ENCODE data around the gene GOLGA6A.
"Not testable (repeated sequence)": the region's sequence is repeated elsewhere in the genome, so short reads cannot be mapped to it uniquely, and the experiment has no call there.

GOLGA6A gene

DNA sequence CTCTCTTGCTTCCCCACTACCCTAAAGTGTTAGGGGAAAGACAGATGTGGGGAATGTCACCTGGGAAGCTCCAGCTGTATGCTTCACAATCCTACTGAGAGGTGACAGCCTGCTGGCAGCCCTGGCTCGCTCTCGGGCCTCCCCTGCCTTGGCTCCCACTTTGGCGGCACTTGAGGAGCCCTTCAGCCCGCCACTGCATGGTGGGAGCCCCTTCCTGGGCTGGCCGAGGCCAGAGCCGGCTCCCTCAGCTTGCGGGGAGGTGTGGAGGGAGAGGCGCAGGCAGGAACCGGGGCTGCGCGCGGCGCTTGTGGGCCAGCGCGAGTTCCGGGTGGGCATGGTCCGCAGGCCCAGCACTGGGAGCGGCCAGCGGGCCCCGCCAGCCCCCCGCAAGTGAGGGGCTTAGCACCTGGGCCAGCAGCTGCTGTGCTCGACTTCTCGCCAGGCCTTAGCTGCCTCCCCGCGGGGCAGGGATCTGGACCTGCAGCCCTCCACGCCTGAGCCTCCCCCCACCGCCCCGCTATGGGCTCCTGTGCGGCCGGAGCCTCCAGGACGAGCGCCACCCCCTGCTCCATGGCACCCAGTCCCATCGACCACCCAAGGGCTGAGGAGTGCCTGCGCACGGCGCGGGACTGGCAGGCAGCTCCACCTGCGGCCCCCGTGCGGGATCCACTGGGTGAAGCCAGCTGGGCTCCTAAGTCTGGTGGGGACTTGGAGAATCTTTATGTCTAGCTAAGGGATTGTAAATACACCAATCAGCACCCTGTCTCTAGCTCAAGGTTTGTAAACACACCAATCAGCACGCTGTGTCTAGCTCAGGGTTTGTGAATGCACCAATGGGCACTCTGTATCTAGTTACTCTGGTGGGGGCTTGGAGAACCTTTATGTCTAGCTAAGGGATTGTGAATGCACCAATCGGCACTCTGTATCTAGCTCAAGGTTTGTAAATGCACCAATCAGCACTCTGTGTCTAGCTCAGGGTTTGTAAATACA is 29.8 kb downstream of the GOLGA6A start:
- DNase-seq (ENCODE audit: low read depth): not testable (repeated sequence)

DNA sequence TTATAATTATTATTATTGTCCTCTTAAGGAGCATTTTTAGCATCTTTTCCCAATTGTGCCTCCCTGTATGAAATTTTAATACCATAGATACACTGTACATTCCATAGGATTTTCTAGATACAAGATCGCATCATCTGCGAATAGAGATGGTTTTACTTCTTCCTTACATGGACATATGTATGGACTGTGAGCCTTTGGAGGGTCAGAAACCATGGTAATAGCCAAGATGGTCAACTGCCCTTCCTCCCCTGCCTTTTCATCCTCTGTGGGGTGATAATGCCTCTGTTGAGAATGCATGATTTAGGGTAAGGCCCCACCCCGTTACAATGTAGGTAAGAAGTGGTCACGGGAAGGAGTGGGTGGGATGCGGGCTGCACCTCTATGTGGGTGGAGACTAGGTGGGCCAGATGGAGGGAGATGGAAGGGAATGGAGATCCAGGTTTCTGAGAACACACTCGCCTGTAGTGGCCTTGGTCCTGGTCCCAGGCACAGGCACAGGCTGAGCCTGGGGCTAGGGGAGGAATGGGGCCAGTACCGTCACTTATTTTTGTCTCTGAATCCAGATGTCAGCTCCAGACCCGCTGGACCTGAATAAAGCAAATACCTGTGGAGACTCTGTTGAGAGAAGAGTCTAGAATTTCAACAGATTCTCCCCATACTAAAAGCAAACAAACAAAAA is 31.7 kb downstream of the GOLGA6A start:
- DNase-seq (ENCODE audit: low read depth): no peak

DNA sequence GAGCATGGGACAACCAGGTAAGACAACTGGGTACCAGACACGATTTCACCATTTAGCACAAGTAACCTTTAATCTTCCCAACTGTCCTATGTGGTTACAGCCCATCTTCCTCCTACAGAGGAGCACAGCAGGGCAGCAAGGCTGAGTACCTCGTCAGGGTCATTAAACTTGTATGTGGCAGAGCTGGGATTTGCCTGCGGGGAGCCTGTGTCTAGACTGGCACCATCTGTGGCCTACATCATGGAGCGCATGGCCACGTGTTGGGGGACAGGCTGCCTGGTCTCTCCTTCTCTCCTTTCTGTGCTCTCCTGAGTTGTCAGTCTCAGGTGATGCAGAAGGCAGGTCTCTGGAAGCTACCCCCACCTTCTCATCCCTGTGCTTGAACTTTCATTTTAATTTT is 32.2 kb downstream of the GOLGA6A start:
- DNase-seq (ENCODE audit: low read depth): no peak

DNA sequence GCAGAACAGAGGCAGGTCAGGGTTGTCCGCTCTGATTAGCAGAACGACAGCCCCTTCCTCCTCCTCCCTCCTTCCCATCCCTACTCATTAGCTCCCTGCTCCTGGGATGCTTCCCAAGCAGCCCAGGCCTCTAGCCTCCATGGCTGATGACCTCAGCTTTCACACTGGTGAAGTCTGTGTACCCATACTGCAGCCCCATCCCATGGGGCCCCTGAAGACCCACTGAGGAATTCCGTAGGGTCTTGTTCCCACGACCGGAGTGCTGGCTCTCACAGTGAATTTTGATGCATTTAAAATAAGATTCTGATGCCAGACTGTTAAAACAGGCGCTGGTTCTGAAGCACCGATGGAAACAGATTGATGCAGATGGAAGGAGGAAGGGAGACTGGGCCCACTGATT is 36.1 kb downstream of the GOLGA6A start:
- DNase-seq (ENCODE audit: low read depth): no peak

DNA sequence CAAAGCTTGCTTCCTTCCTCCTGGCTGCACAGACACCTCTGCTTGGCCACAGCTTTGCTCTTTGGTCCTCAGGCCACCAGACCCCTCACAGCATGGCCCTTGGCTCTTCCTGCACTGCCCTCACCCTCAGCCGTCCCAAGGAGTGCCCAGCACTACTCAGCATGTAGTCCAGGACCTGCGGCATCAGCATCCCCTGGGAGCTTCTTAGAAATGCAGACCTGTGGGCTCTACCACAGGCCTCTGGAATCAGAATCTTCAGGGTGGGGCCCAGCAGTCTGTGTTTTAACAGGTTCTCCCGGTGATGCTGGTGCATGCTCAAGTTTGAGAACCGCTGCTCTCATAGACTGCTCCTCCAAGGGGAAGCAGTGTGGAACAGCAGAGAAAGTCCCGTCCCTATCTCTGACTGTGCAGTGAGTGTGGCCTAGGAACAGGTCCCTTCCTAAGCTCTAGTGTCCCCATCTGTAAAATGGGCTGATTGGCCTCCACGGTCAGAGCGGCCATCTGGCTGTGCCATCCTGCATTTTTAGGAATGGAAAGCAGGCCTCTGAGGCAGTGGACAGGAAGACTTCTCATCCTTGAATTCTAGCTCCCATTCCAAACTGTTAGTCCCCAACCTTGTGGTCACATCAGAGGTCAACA is 36.6 kb downstream of the GOLGA6A start:
- DNase-seq (ENCODE audit: low read depth): no peak

DNA sequence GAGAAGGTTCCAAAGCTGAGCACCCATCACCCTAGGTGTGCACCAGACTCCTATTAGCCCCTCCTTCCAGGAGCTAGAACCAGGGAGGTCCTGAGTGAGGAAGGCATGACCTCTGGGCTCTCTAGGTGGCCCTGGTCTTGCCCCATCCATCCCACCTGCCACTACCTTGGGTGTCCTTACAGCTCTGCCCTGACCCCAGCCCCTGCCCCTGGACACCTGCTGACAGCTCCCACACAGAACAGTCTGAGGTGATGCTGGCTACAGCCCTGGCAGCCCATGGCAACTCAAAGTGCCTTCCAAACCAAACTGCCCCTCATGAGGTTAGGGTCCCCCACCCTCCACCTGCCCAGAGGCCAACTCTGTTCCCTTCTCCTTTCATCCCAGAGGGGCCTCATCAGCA is 37.2 kb downstream of the GOLGA6A start:
- no peak for DNase-seq (ENCODE audit: low read depth)

DNA sequence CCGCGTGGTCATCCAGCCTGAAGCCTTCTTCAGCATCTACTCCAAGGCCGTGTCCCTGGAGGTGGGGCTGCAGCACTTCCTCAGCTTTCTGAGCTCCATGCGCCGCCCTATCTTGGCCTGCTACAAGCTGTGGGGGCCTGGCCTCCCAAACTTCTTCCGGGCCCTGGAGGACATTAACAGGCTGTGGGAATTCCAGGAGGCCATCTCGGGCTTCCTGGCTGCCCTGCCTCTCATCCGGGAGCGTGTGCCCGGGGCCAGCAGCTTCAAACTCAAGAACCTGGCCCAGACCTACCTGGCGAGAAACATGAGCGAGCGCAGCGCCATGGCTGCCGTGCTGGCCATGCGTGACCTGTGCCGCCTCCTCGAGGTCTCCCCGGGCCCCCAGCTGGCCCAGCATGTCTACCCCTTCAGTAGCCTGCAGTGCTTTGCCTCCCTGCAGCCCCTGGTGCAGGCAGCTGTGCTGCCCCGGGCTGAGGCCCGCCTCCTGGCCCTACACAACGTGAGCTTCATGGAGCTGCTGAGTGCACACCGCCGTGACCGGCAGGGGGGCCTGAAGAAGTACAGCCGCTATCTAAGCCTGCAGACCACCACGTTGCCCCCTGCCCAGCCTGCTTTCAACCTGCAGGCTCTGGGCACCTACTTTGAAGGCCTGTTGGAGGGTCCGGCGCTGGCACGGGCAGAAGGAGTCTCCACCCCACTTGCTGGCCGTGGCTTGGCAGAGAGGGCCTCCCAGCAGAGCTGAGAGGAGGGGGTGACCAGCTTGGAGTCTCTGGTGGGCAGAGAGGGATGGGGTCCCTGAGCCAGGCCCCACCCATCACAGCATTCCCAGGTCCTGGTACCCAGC is 37.9 kb downstream of the GOLGA6A start:
- DNase-seq (ENCODE audit: low read depth): no peak

DNA sequence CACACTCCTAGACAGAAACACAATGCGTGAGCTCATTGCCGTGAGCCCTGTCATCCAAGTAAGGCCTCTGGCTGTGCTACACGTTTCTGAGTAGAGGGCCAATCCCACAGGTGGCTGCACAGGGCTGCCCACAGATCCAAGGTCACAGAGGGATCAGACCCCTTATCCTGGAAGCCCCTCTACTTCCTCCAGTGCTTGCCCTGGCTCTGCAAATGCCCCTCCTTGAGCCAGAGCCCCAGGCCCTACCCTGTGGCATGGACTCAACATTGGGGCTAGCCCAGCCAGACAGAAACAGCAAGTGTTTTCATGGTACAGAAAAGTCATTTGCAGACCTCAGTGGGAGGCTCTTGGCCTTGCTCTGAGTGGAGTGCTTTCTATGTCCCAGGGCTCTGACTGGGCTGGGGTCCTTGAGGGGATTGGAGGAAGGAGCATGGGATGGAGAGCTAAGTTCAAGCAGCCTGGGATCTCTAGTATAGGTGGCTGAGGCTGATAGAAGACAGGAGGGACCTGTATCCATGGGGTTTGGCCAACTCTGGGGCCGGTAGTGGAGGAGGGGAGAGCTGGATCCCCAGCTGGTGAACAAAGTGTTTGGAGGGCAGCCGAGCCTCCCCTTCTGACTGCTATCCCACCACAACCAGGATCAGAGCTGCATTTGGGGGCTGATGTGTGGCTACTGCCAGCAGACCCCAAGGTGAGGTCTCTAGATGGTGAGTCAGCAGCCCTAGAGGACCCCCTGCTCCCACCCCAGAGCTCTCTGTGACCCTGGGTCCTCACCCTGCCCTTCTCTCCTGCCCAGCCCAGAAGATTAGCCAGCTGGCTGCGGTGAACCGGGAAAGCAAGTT is 38.7 kb downstream of the GOLGA6A start:
- DNase-seq (ENCODE audit: low read depth): no peak

DNA sequence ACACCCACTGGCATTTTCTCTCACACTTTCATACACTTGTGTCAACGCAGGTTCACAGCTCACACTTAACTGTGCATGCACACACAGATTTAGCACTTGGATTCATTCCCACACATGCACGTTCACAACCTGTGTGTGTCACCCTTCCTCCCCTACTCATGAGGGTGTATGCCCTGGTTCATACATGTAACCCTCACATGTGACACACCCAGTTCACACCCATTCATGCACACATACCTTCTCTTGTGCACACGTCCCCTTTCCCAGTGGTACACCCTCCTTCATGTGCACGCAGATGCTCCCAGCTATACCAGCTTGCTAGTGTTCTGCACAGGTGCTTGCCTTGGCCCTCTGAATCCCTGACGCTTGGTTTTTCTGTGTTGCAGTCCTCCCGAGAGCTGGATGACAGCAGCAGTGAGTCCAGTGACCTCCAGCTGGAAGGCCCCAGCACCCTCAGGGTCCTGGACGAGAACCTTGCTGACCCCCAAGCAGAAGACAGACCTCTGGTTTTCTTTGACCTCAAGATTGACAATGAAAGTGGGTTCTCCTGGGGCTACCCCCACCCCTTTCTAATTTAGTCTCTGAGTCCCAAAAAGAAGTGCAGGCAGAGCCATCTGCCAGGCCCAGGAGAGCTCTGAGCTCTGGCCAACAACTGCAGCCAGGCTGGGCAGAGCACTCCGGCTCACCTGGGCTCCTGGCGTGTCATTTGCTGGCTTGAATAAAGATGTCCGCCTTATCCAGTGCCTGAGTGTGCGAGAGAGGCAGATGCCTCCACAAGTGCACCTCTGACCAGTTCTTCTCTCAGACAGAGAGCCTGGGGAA is 39.5 kb downstream of the GOLGA6A start:
- DNase-seq (ENCODE audit: low read depth): no peak

DNA sequence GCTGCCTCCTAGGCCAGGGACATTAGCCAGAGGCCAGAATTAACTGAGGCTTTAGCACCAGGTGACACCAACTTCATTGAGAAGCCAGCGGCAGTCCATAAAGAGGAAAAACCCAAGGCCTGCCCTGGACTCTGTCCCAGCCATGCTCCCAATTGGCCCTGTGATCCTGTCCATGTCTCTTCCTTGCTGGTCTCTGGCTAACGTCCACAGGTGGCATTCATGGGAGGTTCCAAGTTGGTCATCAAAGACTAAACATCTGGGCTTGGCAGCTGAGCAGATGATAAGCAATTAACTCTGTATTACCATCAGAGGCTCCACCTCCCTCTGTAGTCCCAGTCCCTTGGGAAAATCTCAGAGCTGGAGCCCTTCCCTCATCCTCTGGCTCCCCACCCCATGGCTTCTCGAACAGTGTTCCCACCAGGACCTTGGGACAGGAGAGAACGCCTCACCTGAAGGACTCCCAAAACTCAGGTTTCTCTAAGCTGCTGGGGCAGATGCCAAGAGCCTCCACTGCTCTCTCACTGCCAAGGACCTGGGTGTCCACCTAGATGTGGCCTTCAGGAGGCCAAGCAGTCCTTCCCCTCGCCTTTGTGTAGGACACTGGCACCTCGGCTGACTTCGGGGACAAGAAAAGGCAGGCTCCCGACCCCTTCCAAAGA is 40.4 kb downstream of the GOLGA6A start:
- DNase-seq (ENCODE audit: low read depth): no peak

DNA sequence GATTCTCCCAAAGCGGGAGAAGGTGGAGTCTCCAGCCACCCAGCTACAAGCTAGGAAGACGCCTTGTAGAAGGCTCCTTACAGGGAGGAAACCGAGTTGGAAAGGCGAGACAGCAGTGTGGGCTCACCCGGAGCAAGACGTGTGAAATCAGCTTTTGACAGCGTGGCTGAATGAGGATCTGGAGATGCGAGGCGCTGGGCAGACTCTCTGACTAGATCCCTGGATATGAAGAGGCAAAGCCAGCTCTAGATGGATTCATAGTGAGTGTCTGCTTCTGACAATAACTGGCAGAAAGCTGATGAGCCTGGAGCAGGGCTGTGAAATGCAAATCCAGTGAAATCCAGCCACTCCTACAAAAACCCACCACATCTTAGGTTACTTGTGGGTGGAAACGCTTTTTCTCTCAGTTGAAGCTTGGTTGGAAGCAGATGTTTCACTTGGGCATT is 41.0 kb downstream of the GOLGA6A start:
- no peak for DNase-seq (ENCODE audit: low read depth)

DNA sequence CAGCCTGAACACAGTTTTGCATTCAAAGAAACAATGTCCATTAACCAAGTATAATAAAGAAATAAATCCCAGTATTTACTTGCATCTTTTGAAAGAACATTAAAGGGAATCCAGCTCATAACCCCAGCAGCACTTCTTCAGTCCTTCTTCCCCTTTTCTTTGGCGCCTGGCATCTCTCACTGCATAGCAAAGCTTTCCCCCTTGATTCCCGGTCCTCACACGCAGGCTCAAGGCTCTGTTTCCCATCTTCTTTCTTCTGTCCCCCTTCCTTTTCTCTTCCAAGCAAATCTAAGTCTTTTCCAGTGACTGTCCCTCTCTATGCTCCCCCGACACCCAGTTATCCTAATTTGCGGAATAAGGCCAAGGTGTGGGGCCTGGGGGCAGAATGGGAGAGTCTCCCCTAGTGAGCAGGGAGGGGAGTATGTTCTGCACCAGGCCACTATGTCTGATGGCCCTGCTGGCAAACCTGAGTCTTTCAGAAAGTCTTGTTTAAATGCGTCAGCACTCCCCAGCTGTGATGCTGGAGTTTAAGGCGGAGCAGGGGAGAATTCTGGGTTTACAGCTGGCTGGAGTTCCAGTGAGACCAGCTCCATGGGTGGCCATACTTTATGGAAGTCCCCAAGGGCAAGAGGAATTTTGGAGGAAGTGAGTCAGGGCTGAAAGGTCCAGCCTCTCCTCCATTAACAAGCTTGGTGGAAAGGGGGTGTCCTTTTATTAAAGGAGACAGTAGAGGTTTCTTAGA is 42.1 kb downstream of the GOLGA6A start:
- no peak for DNase-seq (ENCODE audit: low read depth)

DNA sequence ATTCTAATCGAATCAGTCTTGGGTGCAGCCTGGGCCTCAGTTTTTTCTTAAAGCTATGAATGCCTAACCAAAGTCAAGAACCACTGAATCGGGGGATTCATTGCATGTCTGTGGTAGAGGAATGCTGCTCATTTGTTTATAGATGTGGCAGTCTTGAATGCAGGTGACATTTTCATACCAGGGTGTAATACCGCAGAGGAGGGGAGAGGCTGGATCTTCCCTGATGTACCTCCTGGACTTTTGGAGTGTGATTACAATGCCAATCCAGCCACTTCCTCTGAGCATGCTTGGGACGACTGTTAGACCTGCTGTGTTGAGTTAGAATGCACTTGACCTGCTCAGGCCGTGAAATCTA is 42.7 kb downstream of the GOLGA6A start:
- no peak for DNase-seq (ENCODE audit: low read depth)

DNA sequence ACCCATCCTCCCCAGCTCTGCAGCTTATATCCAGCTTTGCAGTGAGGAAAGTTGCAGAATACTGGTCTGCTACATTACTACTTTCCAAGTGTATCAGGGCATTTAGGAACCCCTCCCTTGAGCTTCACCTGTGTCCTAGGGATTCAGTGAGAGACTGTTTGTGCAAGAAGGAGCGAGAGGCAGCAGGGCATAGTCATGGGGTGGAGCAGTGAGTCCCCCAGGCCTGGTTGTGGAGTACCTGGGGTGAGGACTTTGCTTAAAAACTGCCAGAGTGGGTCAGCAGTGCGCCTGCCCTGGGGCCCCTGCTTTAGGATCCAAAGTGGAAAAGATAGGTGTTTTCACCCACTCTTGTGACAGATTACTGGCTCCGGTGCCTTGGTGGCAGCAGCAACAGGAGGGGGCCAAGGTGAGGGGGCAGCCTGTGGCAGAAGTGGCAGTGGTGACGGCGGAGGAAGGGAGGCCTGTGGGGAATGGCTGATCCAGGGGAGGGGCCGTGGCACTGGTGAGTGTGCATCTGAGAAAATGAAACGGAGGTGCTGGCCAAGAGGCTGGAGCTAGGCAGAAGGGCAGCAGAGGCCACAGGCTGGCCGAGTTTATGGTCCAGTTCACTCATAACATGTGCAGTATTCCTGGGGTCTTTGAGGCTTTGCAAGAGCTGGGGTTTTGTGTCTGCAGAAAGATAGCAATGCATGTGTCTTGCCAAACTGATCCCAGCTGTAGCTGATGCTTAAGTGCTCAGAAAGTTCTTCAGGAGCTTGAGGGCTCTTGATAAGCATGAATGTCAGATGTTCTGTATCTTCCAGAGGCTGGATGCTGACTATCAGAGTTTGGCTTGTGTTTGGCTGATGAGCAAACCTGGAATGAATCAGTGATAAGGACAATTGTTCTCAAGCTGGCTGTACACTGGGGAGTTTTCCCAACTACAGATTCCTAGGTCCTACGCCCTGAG is 43.4 kb downstream of the GOLGA6A start:
- DNase-seq (ENCODE audit: low read depth): no peak

DNA sequence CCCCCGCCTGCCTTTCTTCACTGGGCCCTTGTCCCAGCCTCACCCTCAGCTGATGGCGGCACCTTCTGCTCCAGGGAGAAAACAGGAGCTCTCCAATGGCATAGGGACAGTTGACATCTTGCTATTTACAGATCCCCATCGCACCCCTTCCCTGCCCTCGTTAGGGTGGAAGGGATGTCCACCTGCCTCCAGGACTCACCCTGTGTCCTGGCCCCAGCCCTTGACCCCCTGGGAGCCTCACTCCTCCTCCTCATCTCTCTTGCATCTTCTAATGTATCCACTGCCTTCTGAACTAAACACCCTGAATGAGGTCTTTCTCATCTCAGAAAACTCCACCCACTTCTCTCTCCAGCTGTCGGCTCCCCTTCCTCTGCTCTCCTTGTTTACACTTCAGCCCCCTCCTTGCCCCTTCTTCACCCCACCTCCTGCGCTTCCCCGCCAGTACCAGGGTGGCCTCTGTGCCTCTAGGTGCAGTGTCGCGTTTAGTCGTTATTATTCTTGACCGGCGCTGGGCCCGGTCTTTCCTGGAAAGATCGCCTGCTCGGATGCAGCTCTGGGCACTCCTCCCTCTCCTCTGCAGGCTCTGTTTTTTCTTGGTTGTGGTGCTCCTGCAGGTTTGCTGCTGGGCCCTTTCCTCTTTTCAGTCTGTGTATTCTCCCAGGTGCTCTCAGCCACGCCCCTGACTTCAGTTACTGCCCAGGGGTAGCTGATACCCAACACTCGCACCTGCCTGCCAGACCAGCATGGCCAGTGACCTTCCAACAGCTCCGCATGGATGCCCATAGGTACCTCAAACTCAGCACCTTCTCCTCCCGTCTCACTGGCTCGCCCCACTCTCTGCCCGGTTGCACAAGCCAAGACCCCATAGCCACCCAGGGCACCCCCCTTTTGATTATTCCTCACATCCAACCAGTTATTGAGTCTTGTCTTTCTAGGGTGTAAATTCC is 44.9 kb downstream of the GOLGA6A start:
- DNase-seq (ENCODE audit: low read depth): no peak
